GM12872 (cell line): Measurements from ENCODE around the gene IRF2BP1.

Source experiments
- TF ChIP-seq, protein P1 (sequence below): IDR thresholded peaks from 3 replicates; pipeline ENCODE4 v1.5.1; 2011; ENCODE audit warnings: low read depth, mild to moderate bottlenecking, low read length, moderate library complexity; ENCODE audit not compliant: insufficient read depth

Gene IRF2BP1

GRCh38 chr19:45889210-45889885 is 3.4 kb upstream of the IRF2BP1 start:
- TF ChIP-seq, protein P1, sequence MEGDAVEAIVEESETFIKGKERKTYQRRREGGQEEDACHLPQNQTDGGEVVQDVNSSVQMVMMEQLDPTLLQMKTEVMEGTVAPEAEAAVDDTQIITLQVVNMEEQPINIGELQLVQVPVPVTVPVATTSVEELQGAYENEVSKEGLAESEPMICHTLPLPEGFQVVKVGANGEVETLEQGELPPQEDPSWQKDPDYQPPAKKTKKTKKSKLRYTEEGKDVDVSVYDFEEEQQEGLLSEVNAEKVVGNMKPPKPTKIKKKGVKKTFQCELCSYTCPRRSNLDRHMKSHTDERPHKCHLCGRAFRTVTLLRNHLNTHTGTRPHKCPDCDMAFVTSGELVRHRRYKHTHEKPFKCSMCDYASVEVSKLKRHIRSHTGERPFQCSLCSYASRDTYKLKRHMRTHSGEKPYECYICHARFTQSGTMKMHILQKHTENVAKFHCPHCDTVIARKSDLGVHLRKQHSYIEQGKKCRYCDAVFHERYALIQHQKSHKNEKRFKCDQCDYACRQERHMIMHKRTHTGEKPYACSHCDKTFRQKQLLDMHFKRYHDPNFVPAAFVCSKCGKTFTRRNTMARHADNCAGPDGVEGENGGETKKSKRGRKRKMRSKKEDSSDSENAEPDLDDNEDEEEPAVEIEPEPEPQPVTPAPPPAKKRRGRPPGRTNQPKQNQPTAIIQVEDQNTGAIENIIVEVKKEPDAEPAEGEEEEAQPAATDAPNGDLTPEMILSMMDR, result no peak

GRCh38 chr19:45887200-45887710 is 1.3 kb upstream of the IRF2BP1 start:
- TF ChIP-seq, protein P1, result no peak

DNA sequence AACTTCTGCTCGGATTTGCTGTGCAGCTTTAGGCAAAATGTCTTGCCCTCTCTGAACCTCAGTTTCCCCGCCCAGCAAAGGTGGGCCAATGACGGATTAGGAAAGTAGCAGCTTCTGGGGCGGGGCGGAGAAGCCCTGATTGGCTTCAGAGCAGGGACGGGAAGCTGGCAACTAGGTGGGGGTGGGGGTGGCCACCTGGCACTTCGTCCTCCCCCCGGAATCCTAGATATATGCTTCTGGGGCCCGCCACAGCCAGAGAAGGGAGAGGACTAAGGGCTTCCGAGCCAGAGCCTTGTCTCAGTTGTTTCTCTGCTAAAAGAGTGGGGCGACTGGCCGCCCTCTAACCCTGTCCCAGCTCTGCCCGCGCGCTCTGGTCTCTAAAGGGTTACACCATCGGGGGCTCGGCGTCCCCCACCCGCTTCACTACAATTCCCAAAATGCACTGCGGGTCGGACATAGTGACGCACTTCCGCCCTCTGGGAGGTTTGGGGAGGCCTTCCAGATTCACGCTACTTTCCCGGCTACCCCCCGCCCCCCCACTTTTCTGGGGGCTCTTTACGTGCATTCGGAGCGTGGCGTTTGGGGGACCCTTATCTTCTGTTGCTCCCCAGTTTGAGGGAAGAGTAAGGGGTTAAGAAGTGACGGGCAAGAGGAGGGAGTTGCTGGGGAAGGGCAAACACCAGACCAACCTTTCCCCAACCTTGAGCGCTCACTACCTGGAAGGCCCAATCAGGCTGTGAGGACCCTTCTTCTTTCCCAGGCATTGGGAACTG is 672 bp upstream of the IRF2BP1 start:
- TF ChIP-seq, protein P1, result no peak

GRCh38 chr19:45884682-45885555 is 1.0 kb downstream of the IRF2BP1 start:
- TF ChIP-seq, protein P1, result no peak

- TF ChIP-seq, protein P1, result no peak
These were observed 1.9 kb downstream of the IRF2BP1 start for GRCh38 chr19:45883881-45884681.

- TF ChIP-seq, protein P1, result no peak
These were observed 2.4 kb downstream of the IRF2BP1 start for GRCh38 chr19:45883586-45883880.
